SK-N-MC (cell line): Measurements from ENCODE around the gene XRCC4.

Experiments
- EZH2 ChIP-seq: fragments of 200-600 bp; sonication (generic); IDR thresholded peaks from one replicate; pipeline ENCODE4 v1.6.1; 2017; ENCODE audit warnings: antibody characterized with exemption
- POLR2AphosphoS5 ChIP-seq: IDR thresholded peaks from 2 replicates; pipeline ENCODE4 v1.6.1; 2012; ENCODE audit warnings: mild to moderate bottlenecking, low read depth, low read length, borderline replicate concordance

DNA sequence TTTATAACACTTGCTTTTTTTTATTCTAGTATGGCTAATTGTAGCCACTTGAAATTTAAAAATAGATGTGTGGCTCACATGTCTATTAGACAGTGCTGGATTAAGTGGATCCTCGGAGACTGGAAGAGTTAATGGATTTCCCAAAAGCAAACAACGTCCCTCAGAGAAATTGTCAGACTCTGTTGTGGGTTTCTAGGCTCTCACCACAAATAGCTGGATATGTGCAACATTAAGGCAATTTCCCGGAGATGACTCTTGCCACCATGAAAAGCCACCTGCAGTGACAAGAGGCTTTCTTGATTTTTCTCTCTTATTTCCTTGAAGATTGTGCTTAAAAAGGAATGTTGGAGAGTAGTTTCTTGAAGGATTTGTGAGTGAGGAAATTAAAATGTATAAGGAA is 43.3 kb upstream of the XRCC4 start:
- no peak for TF ChIP-seq POLR2AphosphoS5
- no peak for TF ChIP-seq EZH2
